HTERT RPE-1 (cell line): ENCODE results near the gene CORO2A.
"Not testable (repeated sequence)": the region's sequence is repeated elsewhere in the genome, so short reads cannot be mapped to it uniquely, and the experiment has no call there.

Experiments
- in situ Hi-C: fragments of 300-500 bp; cut with MboI; formaldehyde crosslinking; loops from 4 replicates; pipeline ENCODE4 v1.14.3; 2020; ENCODE audit warnings: low sequenced_read_pairs

The CORO2A gene

GRCh38 chr9:98117984-98118639 is 74.3 kb downstream of the CORO2A start:
- in situ Hi-C loops = no loop called here

DNA sequence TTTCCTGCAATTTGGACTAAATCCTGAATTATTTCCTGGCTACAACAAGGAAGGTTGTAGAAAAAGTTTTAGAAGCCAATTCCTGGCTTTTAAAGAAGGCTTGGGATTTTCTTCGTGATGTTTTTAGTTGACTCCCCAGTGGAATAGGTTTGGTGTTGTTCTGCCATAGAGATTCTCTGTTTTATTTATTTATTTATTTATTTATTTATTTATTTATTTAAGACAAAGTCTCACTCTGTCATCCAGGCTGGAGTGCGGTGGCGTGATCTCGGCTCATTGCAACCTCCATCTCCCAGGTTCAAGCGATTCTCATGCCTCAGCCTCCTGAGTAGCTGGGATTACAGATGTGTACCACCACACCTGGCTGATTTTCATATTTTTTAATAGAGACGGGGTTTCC is 75.3 kb downstream of the CORO2A start:
- in situ Hi-C loops = not testable (repeated sequence)

- in situ Hi-C loops = no loop called here
Observed at GRCh38 chr9:98109052-98109451, 83.4 kb downstream of the CORO2A start.

DNA sequence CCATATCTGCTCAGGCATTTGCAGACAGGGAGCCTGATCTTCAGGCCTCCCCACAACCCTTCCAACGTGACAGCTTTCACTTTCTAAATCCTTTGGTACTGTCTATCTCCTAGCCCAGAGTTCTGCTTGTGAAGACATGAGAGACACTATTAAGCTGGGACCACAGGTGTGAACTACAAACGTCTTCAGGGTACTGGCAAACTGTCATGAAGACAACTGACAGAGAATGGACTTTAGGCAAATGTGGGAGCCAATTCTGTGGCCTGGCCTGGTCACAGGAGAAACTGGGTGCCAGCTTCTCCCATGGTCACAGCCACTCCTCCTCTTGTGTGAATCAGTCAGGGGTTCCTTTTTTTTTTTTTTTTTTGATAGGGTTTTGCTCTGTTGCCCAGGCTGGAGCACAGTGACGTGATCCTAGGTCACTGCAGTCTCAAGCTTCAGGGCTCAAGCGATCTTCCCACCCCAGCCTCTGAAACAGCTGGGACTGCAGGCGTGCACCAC is 83.9 kb downstream of the CORO2A start:
- in situ Hi-C loops = no loop called here

GRCh38 chr9:98107926-98108325 is 84.5 kb downstream of the CORO2A start:
- in situ Hi-C loops = no loop called here

GRCh38 chr9:98105006-98105405 is 87.4 kb downstream of the CORO2A start:
- in situ Hi-C loops = no loop called here

GRCh38 chr9:98104445-98104881 is 88.0 kb downstream of the CORO2A start:
- in situ Hi-C loops = no loop called here

DNA sequence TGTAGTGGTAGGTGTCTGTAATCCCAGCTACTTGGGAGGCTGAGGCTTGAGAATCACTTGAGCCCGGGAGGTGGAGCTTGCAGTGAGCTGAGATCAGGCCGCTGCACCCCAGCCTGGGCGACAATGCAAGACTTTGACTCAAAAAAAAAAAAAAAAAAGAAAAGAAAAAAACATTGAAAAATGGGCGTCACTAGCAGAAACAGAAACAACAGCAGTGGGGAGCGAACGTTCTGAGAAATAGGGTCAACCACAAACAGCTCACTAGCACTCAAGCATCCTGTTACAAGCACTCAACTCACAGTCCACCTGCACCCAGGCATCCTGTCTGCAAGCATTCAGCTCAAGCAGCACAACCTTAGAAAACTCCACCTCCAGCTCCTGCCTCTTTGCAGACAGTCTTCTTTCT is 90.6 kb downstream of the CORO2A start:
- in situ Hi-C loops = no loop called here

GRCh38 chr9:98101416-98101815 is 91.0 kb downstream of the CORO2A start:
- in situ Hi-C loops = no loop called here

- in situ Hi-C loops = no loop called here
Observed at GRCh38 chr9:98100456-98100855, 92.0 kb downstream of the CORO2A start.

DNA sequence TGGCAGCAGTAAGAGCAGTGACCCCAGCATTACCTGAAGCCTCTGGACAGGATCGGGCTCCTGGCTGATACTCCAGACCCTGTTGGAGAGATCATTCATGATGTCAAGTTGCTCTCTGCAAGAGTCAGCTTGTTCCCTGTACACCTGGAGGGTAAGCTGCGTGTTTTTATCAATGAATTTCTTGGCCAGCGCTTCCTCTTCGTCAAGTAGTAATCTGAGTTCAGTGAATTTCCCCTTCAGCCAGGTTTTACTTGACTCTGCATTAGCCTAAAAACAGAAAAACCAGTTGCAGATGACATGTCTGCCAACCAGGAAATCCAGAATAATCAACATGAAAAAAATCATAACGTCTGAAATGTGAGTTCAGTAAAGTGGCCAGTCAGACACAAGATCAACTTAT is 92.5 kb downstream of the CORO2A start:
- in situ Hi-C loops = no loop called here

DNA sequence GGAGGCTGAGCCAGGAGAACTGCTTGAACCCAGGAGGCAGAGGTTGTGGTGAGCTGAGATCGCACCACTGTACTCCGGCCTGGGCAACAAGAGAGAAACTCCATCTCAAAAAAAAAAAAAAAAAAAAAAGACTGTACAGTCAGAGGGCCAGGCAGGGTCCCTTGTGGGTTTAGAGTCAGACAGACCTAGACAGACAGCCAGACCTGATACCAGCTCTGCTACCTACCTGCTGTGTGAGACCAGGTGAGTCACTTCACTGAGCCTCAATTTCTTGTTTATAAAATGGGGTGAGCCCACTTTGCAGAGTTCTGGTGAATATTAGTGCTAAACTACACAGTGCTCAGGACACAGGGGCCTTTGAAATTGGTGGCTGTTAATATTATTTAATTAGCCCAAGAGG is 93.1 kb downstream of the CORO2A start:
- in situ Hi-C loops = no loop called here

DNA sequence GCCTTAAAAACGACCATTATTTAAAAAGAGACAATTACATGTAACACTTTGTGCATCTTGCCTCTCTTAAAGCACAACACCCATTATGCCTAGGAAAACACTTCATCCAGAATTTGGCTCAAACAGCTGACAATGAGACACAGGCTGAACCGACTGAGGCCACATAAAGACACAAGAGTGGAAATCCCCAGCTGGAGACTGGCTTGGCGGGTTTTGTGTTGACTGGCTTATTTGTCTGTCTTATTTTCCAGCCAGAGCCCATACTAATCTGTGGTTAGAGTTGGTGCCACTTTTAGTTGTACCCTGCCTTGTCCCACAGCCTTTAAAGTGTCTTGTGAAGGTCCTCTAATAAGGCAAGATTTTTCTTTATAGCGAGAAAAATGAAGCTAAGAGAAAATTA is 94.6 kb downstream of the CORO2A start:
- in situ Hi-C loops = no loop called here

- in situ Hi-C loops = no loop called here
Observed at GRCh38 chr9:98096091-98096490, 96.3 kb downstream of the CORO2A start.

DNA sequence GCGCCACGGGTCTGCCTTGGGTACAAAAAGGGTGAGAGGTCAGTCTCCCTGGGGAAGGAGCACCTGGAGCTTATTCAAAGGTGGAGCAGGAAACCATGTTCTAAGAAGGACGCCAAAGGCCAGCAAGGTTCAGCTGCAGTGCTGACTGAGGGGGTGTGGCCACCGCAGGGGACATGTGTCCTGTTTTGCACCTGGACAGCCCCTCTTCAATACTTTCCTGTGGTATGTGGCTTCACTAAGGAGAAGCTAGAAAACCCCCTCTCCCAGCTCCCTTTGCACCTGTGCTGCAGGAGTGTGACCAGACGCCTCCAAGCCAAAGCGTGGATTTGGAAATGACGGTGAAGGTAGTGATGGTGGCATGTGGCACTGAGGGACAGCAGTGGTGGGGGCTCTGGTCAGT is 97.0 kb downstream of the CORO2A start:
- in situ Hi-C loops = no loop called here

GRCh38 chr9:98094851-98095250 is 97.6 kb downstream of the CORO2A start:
- in situ Hi-C loops = no loop called here

DNA sequence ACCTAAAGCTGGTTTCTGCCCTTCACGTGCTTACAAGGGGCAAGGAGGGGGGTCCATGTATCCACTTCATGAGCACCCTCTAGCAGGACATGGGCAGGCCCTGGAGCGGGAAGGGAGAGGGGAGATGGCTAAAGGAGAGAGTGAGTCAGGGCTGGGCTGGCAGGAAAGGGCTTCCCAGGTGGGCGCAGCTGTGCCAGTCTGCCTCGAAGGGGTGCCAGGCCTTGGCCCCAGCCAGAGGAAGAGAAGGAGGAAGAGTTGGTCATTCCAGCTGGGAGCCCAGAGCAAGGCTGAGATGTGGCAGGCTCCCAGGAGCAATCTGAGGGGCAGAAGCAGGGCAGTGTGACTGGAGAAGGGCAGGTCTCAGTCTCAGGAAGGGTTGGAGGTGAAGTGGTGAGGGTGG is 98.1 kb downstream of the CORO2A start:
- in situ Hi-C loops = no loop called here

GRCh38 chr9:98092613-98092931 is 99.9 kb downstream of the CORO2A start:
- in situ Hi-C loops = no loop called here

- in situ Hi-C loops = no loop called here
Observed at GRCh38 chr9:98091735-98092612, 100.5 kb downstream of the CORO2A start.

- in situ Hi-C loops = not testable (repeated sequence)
Observed at GRCh38 chr9:98090674-98091073, 101.8 kb downstream of the CORO2A start.

DNA sequence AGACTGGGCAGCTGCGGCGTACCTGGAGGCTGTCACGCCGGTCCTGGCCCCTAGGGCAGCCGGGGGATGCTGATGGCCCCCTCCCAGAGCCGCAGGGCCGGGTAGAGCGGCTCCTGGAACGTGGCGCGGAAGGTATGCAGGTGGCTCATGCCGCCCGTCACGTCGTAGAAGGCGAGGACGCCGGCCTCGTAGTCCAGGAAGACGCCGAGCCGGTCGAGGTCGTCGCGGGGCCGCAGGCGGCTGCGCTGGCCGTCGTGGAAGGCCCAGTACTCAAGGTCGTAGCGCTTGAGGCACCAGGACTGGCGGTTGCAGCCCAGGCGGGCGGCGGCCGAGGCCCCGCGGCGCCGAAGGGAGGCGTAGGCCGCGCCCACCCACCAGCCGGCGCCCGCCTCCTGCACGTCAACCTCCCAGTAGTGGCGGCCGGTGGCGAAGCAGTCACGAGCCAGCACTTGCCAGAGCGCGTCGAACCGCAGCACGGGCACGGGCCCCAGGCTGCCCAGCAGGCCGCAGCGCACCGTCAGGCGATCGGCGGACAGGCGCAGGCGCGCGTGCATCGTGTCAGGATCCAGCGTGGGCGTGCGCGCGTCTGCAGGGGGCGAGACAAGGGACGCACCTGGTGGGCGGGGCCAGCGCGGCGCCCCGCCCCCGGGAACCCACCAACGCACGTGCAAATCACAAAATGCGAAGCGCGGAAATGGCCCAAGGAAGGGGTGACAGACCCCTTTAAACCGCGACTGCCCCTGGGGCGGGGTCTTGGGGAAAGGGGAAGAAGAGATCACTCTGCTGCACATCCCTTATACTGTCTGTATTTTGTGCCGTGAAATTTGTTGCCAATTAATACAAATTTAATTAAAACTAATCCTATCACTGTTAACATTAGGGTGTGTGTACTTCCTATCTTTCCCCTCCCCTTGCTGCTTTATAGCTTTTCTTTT is 104.8 kb downstream of the CORO2A start:
- in situ Hi-C loops = no loop called here
